Measurements from ENCODE around the gene SPEF1.

SPEF1 gene

GRCh38 chr20:3731944-3732326, 49.3 kb downstream of the SPEF1 start:
- Histone ChIP-seq H3K36me3 (ENCODE audit: insufficient read depth, low read length) (no peaks in the 10 kb centered on the region), H3K4me3 (ENCODE audit: low read length) (no peak overlapping the region), H3K9ac (ENCODE audit: low read depth, low read length) (no peak overlapping the region), H3K27ac (ENCODE audit: low read depth, low read length) (no peak overlapping the region), H3K4me1 (ENCODE audit: insufficient read depth, low read length) (no peaks in the 10 kb centered on the region; the same call in 1 of the 2 replicates), H3K9me3 (ENCODE audit: insufficient read depth, low read depth, low read length) (no peaks in the 10 kb centered on the region), H3K27me3 (ENCODE audit: insufficient read depth, low read length) (peaks cover 42% of the 10 kb centered on the region)
- WGBS = 64% methylated on average over 16 of the region's 16 CpGs

GRCh38 chr20:3730803-3731672, 50.2 kb downstream of the SPEF1 start:
- H3K36me3 ChIP-seq (ENCODE audit: insufficient read depth, low read length) = no peaks in the 10 kb centered on the region
- H3K4me3 ChIP-seq (ENCODE audit: low read length) = no peak overlapping the region
- H3K4me1 ChIP-seq (ENCODE audit: insufficient read depth, low read length) = no peaks in the 10 kb centered on the region; the same call in 1 of the 2 replicates
- no peaks in the 10 kb centered on the region for H3K9me3 ChIP-seq (ENCODE audit: insufficient read depth, low read depth, low read length)
- H3K27me3 ChIP-seq (ENCODE audit: insufficient read depth, low read length) = peaks cover 43% of the 10 kb centered on the region
- H3K27ac ChIP-seq (ENCODE audit: low read depth, low read length) = no peak overlapping the region
- no peak overlapping the region for H3K9ac ChIP-seq (ENCODE audit: low read depth, low read length)
- WGBS = 88% methylated on average over 12 of the region's 12 CpGs

GRCh38 chr20:3729811-3730540, 51.3 kb downstream of the SPEF1 start:
- no peak overlapping the region for H3K4me3 ChIP-seq (ENCODE audit: low read length)
- no peaks in the 10 kb centered on the region for H3K36me3 ChIP-seq (ENCODE audit: insufficient read depth, low read length)
- peaks cover 43% of the 10 kb centered on the region for H3K27me3 ChIP-seq (ENCODE audit: insufficient read depth, low read length)
- no peak overlapping the region for H3K27ac ChIP-seq (ENCODE audit: low read depth, low read length)
- H3K9ac ChIP-seq (ENCODE audit: low read depth, low read length) = no peak overlapping the region
- H3K9me3 ChIP-seq (ENCODE audit: insufficient read depth, low read depth, low read length) = no peaks in the 10 kb centered on the region
- WGBS = 89% methylated on average over 8 of the region's 8 CpGs
- H3K4me1 ChIP-seq (ENCODE audit: insufficient read depth, low read length) = no peaks in the 10 kb centered on the region; the same call in 1 of the 2 replicates

- H3K27ac ChIP-seq (ENCODE audit: low read depth, low read length) = no peak overlapping the region
- H3K9ac ChIP-seq (ENCODE audit: low read depth, low read length) = no peak overlapping the region
- peaks cover 43% of the 10 kb centered on the region for H3K27me3 ChIP-seq (ENCODE audit: insufficient read depth, low read length)
- no peaks in the 10 kb centered on the region for H3K9me3 ChIP-seq (ENCODE audit: insufficient read depth, low read depth, low read length)
- WGBS = 96% methylated on average over 6 of the region's 6 CpGs
- no peak overlapping the region for H3K4me3 ChIP-seq (ENCODE audit: low read length)
- no peaks in the 10 kb centered on the region for H3K36me3 ChIP-seq (ENCODE audit: insufficient read depth, low read length)
- no peaks in the 10 kb centered on the region; the same call in 1 of the 2 replicates for H3K4me1 ChIP-seq (ENCODE audit: insufficient read depth, low read length)
Measured at GRCh38 chr20:3729378-3729777, 51.9 kb downstream of the SPEF1 start.

- Histone ChIP-seq H3K36me3 (ENCODE audit: insufficient read depth, low read length) (no peaks in the 10 kb centered on the region), H3K27ac (ENCODE audit: low read depth, low read length) (no peak overlapping the region), H3K9ac (ENCODE audit: low read depth, low read length) (no peak overlapping the region), H3K4me3 (ENCODE audit: low read length) (no peak overlapping the region), H3K4me1 (ENCODE audit: insufficient read depth, low read length) (no peaks in the 10 kb centered on the region; the same call in 1 of the 2 replicates), H3K9me3 (ENCODE audit: insufficient read depth, low read depth, low read length) (no peaks in the 10 kb centered on the region), H3K27me3 (ENCODE audit: insufficient read depth, low read length) (peaks cover 43% of the 10 kb centered on the region)
- WGBS = 88% methylated on average over 3 of the region's 3 CpGs
Measured at GRCh38 chr20:3728876-3729275, 52.4 kb downstream of the SPEF1 start.

- Histone ChIP-seq H3K27ac (ENCODE audit: low read depth, low read length) (no peak overlapping the region), H3K4me1 (ENCODE audit: insufficient read depth, low read length) (no peaks in the 10 kb centered on the region; the same call in 1 of the 2 replicates), H3K9me3 (ENCODE audit: insufficient read depth, low read depth, low read length) (no peaks in the 10 kb centered on the region), H3K36me3 (ENCODE audit: insufficient read depth, low read length) (no peaks in the 10 kb centered on the region), H3K27me3 (ENCODE audit: insufficient read depth, low read length) (peaks cover 38% of the 10 kb centered on the region), H3K4me3 (ENCODE audit: low read length) (no peak overlapping the region), H3K9ac (ENCODE audit: low read depth, low read length) (no peak overlapping the region)
- WGBS = 91% methylated on average over 5 of the region's 5 CpGs
Measured at GRCh38 chr20:3728354-3728753, 52.9 kb downstream of the SPEF1 start.

All from HUES64 (cell line).